GM19193 (cell line): Measurements from ENCODE around the gene KRTAP10-11.

ENCODE experiments used
- POLR2A ChIP-seq: IDR thresholded peaks from 4 replicates; pipeline ENCODE4 v1.6.1; 2011; ENCODE audit not compliant: insufficient read depth, insufficient read length; ENCODE audit errors: extremely low read depth

Gene KRTAP10-11

GRCh38 chr21:44650973-44651675 lies 4.9 kb downstream of the KRTAP10-11 start:
- TF ChIP-seq POLR2A, result no peak

- TF ChIP-seq POLR2A, result no peak
Observed at GRCh38 chr21:44653123-44653522, 6.9 kb downstream of the KRTAP10-11 start.

- no peak for TF ChIP-seq POLR2A
Observed at GRCh38 chr21:44653656-44654575, 7.7 kb downstream of the KRTAP10-11 start.

- no peak for TF ChIP-seq POLR2A
Observed at GRCh38 chr21:44654576-44655175, 8.5 kb downstream of the KRTAP10-11 start, which contains the start of gene KRTAP12-4. KRTAP12-4 (minus strand) TSS chr21:44654659; CDS start chr21:44654614, 45 bp downstream.

- TF ChIP-seq POLR2A, result no peak
Observed at GRCh38 chr21:44656868-44657267, 10.7 kb downstream of the KRTAP10-11 start.

- no peak for TF ChIP-seq POLR2A
Observed at GRCh38 chr21:44657635-44658540, 11.7 kb downstream of the KRTAP10-11 start, which contains the start of gene KRTAP12-3. KRTAP12-3 (plus strand) TSS chr21:44657932; CDS start chr21:44657980, 48 bp downstream.

- TF ChIP-seq POLR2A, result no peak
Observed at GRCh38 chr21:44658541-44658910, 12.3 kb downstream of the KRTAP10-11 start.

- TF ChIP-seq POLR2A, result no peak
Observed at GRCh38 chr21:44658913-44659595, 12.8 kb downstream of the KRTAP10-11 start.

GRCh38 chr21:44664691-44665090 lies 18.5 kb downstream of the KRTAP10-11 start:
- TF ChIP-seq POLR2A, result no peak

- no peak for TF ChIP-seq POLR2A
Observed at GRCh38 chr21:44666401-44667320, 20.4 kb downstream of the KRTAP10-11 start, which contains the start of gene KRTAP12-2. KRTAP12-2 (minus strand) TSS chr21:44666927; CDS start chr21:44666886, 41 bp downstream.

GRCh38 chr21:44667612-44668011 lies 21.4 kb downstream of the KRTAP10-11 start:
- no peak for TF ChIP-seq POLR2A

GRCh38 chr21:44670642-44671432 lies 24.6 kb downstream of the KRTAP10-11 start:
- TF ChIP-seq POLR2A, result no peak
